NCI-H2029 treated with DMSO at 0.1 percent for 48 hours (cell line): ENCODE data around the gene TGFBR3.
A peak's percentile ranks its signal among the peaks of the same experiment; 100 is the strongest.

ENCODE experiments used
- DNase-seq: peaks from one replicate; lab custom pipeline; 2025; lab: John Stamatoyannopoulos, UW

Gene TGFBR3

DNA sequence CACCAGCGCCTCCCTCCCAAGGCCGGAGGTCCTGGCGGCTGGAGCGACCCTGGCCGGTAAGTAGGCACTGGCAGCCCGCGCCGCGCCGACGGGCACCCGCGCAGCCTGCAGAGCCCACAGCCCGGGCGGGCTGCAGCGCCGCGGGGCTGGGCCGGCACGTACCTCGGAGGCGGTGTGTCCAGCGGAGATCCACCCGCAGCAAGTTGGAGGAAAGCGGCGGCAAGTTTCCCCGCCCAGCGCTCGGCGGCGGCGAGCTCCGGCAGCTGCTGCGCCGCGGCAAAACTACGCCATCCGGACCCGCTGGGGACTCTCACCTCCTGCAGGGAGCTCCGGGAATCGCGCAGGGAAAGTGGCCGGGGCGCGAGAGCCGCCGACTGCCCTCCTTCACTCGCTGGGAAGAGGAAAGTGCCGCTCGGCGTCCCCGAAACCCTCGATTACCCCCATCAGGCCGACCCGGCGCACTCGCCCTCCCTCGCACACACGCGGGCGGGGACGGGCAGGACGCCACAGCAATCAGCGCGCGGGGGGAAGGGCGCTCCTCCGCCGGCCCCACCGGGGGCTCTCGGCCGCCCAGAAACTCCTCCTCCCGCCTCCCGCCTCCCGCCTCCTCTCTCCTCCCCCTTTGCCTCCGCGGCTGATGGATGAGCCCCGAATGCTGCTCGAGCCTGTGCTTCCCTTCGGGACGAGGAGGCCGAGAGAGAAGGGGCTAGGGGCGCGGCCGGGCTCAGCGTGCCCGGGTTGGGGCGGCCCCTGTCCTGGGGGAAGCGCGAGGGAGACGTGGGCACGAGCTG lies at the start of gene TGFBR3:
TGFBR3 (minus strand) TSS at position 436 of the 791 bp plus-strand sequence. CDS start 24,620 bp downstream, outside the sequence.
- peak; percentile 50 for DNase-seq

DNA sequence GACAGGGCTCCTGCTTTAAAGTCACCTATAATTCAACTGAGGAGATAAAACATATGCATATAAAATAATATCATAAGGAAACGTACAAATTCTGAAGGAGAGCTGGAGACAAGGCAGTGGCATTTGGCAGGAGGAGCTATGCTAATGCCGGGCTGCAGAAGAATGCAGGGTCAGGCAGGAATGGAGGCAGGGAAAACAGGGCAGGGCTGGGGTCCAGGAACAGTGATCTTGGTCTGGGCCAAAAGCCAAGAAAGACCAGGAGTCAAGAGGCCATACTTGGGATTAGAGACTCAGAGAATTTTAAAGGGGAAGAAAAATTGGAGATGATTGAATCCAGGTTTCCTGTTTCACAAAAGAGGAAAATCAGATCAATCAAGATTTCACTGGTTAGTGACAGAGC lies 43.3 kb upstream of the TGFBR3 start:
- no peak for DNase-seq

DNA sequence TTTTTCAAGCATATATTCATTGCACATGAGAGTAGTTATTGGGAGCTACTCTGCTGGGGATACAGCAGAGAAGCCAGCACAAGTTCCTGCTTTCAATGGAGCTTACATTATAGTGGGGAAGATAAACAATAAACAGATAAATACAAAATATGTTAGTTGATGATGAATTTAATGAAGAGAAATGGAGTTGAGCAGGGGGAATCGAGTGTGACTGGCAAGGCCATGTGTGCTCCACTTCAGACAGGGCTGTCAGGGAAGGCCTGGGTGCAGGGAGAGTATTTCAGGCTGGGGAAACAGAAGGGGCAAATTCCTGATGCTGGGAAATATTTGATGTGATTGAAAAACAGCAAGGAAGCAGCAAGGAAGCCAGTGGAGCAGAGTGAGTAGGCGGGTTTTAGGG lies 42.1 kb upstream of the TGFBR3 start:
- DNase-seq, result no peak

DNA sequence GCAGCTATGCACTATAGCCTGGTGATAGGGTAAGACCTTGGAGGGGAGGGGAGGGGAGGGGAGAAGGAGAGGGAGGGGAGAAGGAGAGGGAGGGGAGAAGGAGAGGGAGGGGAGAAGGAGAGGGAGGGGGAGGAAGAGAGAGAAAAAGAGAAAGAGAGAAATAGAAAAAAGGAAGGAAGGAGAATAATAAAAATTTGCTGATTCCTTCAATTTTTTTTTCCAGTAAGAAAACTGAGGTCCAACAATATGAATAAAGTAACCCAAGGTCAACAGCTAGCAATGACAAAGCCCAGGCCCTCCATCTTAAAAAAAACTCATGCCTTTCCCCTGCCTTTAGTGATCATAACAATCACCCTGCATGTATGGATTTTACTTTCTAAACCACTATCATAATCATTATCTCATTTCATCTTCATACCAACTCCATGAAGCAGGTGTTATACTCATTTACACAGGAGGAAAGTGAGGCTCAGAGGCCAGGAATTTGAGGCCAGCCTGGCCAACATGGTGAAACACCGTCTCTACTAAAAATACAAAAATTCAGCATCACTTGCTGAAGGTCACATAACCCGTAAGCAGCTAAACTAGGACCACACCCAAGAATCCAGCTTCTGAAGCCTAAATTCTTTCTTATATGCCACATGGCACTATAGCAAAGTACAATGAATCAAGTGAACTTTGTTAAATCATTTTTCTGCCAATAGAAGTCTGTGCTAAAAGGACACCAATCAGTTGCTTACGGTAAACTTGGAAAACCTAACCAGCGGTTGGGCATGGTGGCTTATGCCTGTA lies 39.9 kb upstream of the TGFBR3 start:
- no peak for DNase-seq

DNA sequence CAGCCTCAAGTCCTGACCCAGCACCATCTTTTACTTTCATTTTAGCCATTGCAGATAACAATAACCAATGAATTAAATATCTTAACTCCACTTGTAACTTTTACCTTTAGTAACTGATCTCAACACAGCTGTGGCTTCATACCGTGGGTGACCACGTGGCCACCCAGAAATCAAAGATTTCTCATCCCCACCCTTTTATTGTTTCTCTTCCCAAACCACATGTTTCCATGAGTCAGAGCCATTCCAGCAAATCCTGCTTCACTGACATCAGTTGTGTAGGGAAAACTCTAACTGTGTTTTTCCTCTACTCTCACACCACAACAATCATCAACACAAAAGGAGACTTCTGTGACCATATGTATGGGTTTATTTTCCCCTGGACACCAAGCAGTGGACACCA lies 38.2 kb upstream of the TGFBR3 start:
- DNase-seq, result no peak

DNA sequence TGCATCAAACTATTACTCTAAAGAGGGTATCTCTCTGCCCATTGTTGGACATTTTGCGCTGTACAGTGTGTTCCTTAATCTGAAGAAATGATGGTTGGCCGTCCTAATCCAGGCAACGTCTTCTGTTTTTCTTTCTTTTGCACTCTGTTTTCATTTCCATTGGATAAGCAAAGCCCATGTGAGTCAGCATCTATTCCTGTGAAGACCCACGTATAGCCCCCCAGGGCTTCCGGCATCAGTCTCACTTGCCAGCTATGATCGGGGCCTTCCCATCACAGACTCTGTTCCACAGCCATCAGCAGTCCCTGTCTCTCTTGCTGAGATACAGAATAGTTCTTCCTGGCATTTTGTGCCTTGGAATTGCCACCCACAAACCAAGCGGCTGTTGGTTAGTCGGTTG lies 34.0 kb upstream of the TGFBR3 start:
- no peak for DNase-seq

DNA sequence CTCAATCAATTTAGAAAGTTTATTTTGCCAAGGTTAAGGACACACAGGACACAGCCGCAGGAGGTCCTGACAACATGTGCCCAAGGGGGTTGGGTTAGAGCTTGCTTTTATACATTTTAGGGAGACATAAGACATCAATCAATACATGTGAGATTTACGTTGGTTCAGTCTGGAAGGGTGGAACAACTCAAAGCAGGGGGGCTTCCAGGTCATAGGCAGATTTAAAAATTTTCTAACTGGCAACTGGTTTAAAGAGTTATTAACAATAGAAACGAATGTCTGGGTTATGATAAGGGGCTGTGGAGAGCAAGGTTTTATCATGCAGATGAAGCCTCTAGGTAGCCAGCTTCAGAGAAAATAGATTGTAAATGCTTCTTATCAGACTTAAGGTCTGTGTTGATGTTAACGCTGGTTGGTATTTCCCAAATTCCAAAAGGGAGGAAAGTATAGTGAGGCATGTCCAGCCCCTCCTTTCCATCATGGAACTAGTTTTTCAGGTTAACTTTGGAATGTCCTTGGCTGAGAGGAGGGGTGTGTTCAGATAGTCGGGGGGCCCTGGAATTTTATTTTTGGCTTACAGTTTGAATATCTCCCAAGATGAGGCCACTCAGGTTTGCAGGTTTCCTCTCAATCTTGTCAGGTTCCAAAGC lies 31.0 kb upstream of the TGFBR3 start:
- DNase-seq, result no peak

DNA sequence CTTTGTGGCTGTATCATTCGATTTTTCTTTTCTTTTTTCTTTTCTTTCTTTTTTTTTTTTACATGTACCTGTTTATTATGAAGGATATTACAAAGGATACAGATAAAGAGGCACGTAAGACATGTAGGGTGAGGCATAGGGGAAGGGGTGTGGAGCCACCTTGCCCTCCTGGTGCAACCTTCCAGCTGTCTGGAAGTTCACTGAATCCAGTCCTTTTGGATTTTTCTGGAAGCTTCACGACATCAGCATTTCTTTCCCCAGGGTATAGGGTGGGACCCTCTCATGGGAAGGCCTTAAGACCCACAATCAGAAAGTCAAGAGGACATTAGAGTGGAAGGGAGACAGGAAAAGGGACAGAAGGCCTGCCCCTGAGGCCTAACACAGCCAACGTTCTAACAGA lies 30.1 kb upstream of the TGFBR3 start:
- no peak for DNase-seq

DNA sequence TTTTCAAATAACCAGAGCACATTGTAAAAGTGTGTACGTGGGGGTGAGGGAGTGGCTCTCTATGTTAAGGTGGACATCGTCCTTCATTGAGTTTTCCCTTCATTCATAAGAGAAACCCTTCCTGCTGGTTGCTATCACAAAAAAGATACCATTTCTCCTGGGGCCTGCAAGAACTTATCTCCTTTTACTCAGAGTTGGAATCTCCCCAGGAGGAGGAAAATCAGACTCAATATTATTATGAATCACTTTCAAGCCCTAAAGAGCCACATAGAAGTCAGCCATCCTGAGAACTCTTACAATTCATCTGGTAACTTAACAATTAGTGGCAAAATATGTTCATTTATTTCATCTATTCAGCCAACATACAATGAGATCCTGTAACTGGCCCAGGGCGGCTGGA lies 27.1 kb upstream of the TGFBR3 start:
- DNase-seq, result no peak

DNA sequence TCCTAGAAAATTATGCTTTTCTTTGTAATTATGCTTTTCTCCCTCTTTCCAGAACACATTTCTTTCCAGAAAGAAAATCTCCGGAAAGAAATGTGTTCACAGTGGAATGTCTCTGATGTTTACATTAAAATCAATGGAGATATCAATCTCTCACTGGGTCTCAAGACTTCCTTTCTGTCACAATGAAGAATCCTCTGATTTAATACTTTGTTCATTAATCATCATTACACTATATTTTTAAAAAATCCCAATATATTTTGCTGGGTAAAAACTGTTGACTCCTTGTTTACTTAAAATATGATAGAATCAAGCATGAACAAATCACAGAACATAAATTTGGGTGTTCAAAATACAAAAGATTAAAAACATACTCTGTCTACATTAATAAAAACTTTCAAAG lies 26.3 kb upstream of the TGFBR3 start:
- DNase-seq, result no peak

DNA sequence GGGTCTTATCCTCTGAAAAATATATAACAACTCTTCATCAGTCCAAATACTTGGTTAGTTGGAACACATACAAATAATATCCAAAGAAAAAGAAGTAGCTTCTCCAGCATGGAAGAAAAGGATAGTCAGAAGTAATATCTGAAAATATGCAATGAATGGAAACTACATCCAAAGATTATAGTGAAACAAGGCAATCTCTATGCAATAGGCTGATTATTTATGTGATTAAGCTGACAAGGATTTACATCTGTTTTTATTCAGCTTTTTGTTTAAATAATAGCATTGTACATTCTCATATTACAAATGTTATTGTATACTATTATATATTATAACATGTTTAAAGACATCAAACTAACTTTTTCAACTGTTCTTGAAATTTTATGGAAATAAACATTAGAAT lies 15.3 kb upstream of the TGFBR3 start:
- DNase-seq, result no peak

DNA sequence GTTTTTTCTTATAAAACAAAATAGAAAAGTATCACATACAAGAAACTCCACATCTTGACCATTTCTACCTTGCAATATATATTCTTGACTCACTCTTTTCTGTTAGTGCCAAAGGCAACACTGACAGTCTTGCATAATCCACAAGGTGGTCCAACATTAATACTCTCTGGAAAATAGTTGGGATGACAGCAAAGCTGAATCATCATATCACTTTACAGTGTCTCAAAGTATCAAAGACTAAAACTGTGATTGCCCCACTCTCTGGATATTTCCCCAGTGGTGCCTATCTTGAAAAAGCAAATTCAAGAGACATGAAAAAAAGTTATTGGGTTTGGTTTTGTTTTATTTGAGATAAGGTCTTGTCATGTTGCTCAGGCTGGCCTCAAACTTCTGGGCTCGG lies 14.6 kb upstream of the TGFBR3 start:
- no peak for DNase-seq

DNA sequence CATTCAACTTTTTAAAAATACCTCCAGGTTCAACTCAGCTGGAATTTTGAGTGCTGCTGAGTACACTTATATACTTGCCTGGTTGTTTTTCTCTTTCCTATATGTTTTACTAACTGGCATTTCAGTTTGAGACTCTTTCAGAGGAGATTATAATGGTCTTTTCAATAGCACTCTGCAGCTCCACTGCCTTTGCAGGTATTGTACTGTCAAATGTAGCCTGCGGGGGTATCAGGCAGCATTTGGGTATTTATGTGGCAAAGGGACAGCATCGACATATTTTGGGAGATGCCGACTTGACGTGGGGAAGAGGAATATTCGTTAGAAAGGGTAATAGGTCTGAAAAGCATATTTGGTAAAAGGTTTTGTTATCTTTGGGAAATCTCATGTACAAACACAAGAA lies 11.1 kb upstream of the TGFBR3 start:
- no peak for DNase-seq

DNA sequence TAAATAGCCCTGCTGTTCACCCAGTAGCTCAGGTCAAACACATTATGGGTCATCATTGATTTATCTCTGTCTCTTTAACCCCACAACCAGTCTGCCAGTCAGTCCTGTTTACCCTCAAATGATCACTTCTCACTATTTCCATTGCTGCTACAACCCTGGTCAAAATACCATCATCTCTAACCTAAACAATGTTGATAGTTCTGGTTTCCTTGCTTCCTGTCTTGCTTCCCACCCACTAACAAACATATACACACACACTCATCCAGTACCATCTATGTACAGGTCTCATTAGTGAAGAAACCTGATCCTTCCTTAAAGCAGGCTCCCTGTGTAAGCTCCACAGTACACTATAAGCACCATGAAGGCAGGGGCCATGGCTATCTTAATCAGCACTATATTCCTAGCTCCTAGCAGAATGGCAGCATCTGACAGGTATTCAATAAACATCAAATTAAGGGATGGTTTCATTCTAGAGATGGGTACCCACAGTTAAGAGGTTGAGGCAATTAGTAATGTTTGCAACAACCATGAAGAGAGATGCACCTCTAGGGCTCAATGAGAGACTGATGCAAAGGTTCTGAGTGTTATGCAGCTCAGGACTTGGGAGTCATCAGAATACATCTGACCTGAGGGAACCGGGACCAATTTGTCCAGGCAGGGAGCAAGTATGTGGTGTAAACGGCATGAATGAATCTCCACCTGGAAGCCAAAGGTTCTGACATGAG lies 10.0 kb upstream of the TGFBR3 start:
- DNase-seq, result no peak

DNA sequence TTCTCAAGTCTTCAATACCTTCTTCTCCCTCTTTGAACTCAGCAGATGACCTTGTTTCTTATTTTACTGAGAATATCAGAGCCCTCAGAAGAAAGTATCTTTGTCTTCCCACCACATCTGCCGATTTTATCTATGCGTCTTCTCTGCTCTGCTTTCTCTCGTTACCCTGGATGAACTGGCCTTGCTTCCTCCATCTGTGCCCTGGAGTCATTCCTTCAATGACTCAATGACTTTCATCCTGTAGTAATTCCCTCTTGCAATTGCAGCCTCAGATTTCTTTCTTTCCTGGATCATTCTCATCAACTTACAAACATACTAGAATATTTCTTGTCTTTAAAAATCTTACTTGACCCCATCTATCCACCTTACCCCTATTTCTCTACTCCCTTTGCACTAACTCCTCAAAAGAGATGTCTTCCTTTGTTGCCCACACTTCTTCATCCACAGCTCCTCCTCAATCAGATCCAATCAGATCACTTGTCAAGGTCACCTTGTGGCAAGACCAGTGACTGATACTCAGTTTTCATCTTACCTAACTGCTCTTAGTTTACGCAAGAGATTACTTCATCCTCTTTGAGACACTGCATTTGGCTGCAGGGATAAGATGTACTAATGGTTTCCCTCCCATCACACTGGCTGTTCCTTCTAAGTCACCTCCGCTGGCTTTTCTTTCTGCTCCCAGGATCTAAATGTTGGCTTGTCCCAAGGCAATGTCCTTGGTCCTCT lies 8.2 kb upstream of the TGFBR3 start:
- DNase-seq, result no peak

DNA sequence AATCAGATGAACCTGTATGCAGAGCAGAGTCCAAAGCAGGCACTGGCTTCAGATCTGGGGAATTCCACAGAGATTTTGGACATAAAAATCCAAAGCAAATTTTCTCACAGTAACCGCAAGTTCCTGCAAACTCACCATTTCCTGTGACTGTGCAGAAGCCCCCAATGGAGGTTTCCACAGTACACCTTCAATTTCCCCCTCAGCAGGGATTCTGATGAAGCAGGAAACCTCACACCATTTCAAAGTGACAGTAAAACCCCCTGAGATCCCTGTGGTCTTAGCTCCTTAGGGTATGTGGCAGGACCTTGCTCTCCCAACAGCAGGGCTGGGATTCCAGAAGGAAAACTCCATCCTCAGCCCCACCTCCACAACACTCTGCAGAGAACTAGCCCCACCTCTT lies 6.0 kb upstream of the TGFBR3 start:
- DNase-seq, result no peak

DNA sequence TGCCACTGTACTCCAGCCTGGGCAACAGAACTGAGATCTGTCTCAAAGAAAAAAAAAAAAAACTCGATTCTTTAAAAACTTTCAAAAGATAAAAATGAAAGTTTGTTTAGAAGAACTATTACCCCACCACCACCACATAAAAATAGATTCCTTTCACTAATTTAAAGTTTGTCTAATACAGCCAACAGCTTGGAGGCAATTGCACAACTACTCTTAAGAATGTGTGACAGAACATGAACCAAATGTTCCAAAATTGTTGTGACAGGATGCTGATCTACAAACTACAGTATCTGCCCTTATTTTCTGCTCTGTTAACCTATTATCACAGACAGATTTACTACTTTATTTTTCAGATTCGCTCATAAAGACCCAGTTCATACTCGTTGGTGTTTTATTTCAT lies 5.5 kb upstream of the TGFBR3 start:
- DNase-seq, result no peak

DNA sequence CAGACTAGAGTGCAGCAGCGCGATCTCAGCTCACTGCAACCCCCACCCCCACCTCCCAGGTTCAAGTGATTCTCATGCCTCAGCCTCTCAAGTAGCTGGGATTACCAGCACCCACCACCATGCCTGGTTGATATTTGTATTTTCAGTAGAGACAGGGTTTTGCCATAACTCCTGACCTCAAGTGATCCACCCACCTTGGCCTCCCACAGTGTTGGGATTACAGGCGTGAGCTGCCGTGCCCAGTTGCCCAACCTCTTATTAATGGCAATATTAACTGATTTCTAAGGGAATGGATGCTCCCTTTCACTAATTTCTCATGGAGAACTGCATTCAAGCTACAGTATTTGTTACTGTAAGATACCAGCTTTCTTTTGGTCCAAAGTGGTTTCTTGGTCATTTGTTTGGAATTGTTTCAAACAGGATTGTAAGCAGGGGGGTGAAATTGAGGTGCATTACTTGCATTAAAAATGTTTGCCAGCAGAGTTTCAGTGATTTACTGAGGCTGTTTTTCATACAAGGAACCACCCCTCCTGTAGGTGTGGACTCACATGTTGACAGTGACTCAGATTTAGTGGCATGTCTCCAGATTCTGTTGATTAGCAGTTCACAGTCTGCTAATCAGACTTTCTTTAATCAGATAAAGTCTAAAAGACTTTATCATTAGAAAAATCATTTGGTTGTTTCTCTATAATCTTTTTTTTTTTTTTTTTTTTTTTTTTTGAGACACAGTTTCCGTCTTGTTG lies 3.9 kb upstream of the TGFBR3 start:
- DNase-seq, result no peak

DNA sequence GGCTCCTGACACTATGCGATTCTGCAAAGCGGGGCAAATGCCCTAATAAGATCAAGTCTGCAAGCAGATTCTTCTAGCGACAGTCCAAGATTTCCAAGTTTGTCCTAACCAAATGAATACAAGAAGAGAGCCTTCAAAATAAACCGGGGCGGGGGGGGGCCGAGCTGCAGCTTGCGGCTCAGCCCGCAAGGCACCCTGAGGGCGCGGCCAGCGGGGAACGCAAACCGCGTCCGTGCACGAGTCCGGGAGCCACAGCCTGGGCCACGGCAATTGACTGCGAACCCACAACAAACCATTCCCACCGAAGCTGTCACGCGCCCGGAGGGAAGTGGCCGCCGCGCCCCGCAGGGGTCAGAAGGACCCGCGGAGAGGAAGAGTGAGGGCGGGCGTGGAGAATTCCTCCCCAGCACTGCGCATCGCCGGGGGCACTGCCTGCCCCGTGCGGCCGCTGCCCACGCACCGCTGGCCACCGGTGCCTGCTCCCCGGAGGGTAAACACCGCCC lies 687 bp downstream of the TGFBR3 start:
- no peak for DNase-seq

DNA sequence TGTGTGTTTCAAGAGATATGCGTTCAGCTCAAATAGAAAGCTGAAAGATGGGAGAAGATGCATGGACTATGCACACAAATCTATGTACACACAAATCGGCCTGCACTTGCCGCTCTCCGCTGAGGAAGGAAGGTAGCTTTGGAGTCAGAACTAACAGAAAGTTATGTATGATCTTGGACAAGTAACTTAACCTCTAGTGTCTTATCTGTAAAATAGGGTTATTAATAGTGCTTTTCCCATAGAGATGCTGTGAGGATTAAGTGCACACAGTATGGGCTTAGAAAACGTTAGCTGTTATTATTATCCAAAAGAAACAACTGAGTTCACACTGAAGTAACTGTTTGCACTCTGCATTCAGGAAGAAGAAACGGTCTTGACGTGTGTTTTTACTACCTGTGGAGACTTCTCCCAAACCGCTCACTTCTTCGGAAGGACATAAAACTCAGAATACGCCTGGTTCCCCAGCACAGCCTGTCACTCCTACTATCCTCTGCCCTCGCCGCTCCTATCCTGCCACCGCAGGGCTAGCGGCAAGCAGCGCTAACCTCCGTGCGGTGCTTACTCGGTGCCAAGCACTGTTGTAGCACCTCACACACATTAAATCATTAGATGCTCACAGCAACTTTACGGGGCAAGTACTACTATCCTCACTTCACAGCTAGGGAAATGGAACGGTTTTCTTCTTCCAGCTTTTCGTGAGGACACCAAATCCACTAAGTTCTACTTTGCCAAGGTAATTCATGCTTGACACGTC lies 1.3 kb downstream of the TGFBR3 start:
- no peak for DNase-seq
